Liver (tissue), 9 donors: ENCODE measurements around the gene CACNA1B. TPM values are rescaled to one million over a fixed set of nuclear protein-coding genes. Genes with fewer than 3 reads are reported as not detected.

ENCODE experiments used
- DNase-seq: peaks from one replicate; pipeline ENCODE4 v3.0.0-alpha.2; 2017; ENCODE audit warnings: low spot score
- H3K27ac ChIP-seq, 2 donors: one replicate each; pipeline ENCODE4 v1.7.0; 2013; ENCODE audit warnings: inconsistent platforms in 2 of 2, low read length in 2 of 2, control low read depth in 1 of 2, low read depth in 1 of 2, mild to moderate bottlenecking in 1 of 2
- H3K27me3 ChIP-seq, 4 donors: one replicate each; pipeline versions ENCODE4 v1.6.1 to v1.7.0; 2013; ENCODE audit warnings: low read length in 3 of 4, inconsistent platforms in 1 of 4, mild to moderate bottlenecking in 1 of 4, moderate library complexity in 1 of 4; ENCODE audit not compliant: control insufficient read depth in 4 of 4, insufficient read depth in 4 of 4
- H3K36me3 ChIP-seq, 4 donors: one replicate each; pipeline versions ENCODE4 v1.6.1 to v1.7.0; 2013; ENCODE audit warnings: low read length in 3 of 4, mild to moderate bottlenecking in 3 of 4, low read depth in 1 of 4, moderate library complexity in 1 of 4; ENCODE audit not compliant: control insufficient read depth in 4 of 4, insufficient read depth in 3 of 4
- H3K4me1 ChIP-seq, 4 donors: one replicate each; pipeline versions ENCODE4 v1.6.1 to v1.7.0; 2013; ENCODE audit warnings: low read length in 3 of 4, mild to moderate bottlenecking in 3 of 4, moderate library complexity in 1 of 4; ENCODE audit not compliant: control insufficient read depth in 4 of 4, insufficient read depth in 4 of 4
- H3K4me3 ChIP-seq, 3 donors: one replicate each; pipeline versions ENCODE4 v1.6.1 to v1.7.0; 2013; ENCODE audit warnings: low read length in 3 of 3, control low read depth in 1 of 3, low read depth in 1 of 3, mild to moderate bottlenecking in 1 of 3
- H3K9ac ChIP-seq, 2 donors: one replicate each; pipeline ENCODE4 v1.7.0; 2013; ENCODE audit warnings: low read length in 2 of 2, mild to moderate bottlenecking in 2 of 2, moderate library complexity in 2 of 2, control low read depth in 1 of 2, low read depth in 1 of 2
- H3K9me3 ChIP-seq, 4 donors: one replicate each; pipeline versions ENCODE4 v1.6.1 to v1.7.0; 2013; ENCODE audit warnings: low read length in 3 of 4; ENCODE audit not compliant: control insufficient read depth in 4 of 4
- ATF3 ChIP-seq: IDR thresholded peaks from 2 replicates; pipeline ENCODE4 v1.6.1; 2016; ENCODE audit warnings: antibody characterized with exemption
- CTCF ChIP-seq: fragments of 150-350 bp; IDR thresholded peaks from 2 replicates; pipeline ENCODE4 v1.5.1; 2017; ENCODE audit warnings: improper control_type of control experiment, low read depth, low read length; ENCODE audit not compliant: missing input control
- EGR1 ChIP-seq, 2 donors: IDR thresholded peaks; 2 replicates each; pipeline ENCODE4 v1.6.1; 2016 to 2018; ENCODE audit warnings: antibody characterized with exemption in 2 of 2, low read depth in 2 of 2
- FOXA1 ChIP-seq: IDR thresholded peaks from 2 replicates; pipeline ENCODE4 v1.6.1; 2016; ENCODE audit warnings: antibody characterized with exemption
- FOXA2 ChIP-seq: IDR thresholded peaks from 2 replicates; pipeline ENCODE4 v1.6.1; 2016; ENCODE audit warnings: antibody characterized with exemption
- GABPA ChIP-seq, 2 donors: IDR thresholded peaks in 1 of 2; conservative IDR thresholded peaks in 1 of 2; 2 replicates each; pipeline ENCODE4 v1.6.1; 2016; ENCODE audit warnings: antibody characterized with exemption in 2 of 2, mild to moderate bottlenecking in 1 of 2, moderate library complexity in 1 of 2
- HNF4A ChIP-seq, 2 donors: conservative IDR thresholded peaks; 2 replicates each; pipeline ENCODE4 v1.6.1; 2016; ENCODE audit warnings: antibody characterized with exemption in 2 of 2, mild to moderate bottlenecking in 2 of 2
- HNF4G ChIP-seq: IDR thresholded peaks from 2 replicates; pipeline ENCODE4 v1.6.1; 2016; ENCODE audit warnings: antibody characterized with exemption
- JUND ChIP-seq, 2 donors: IDR thresholded peaks; 2 replicates each; pipeline ENCODE4 v1.6.1; 2016; ENCODE audit warnings: antibody characterized with exemption in 2 of 2
- MAX ChIP-seq: IDR thresholded peaks from 2 replicates; pipeline ENCODE4 v1.6.1; 2016; ENCODE audit warnings: antibody characterized with exemption
- NR2F2 ChIP-seq: IDR thresholded peaks from 2 replicates; pipeline ENCODE4 v1.6.1; 2016; ENCODE audit warnings: antibody characterized with exemption
- RAD21 ChIP-seq, 2 donors: IDR thresholded peaks; 2 replicates each; pipeline ENCODE4 v1.6.1; 2016; ENCODE audit warnings: antibody characterized with exemption in 2 of 2, mild to moderate bottlenecking in 2 of 2
- REST ChIP-seq: IDR thresholded peaks from 2 replicates; pipeline ENCODE4 v1.6.1; 2016; ENCODE audit warnings: antibody characterized with exemption, mild to moderate bottlenecking
- RXRA ChIP-seq, 2 donors: IDR thresholded peaks; 2 replicates each; pipeline ENCODE4 v1.6.1; 2017 to 2018; ENCODE audit warnings: antibody characterized with exemption in 2 of 2, mild to moderate bottlenecking in 1 of 2
- SP1 ChIP-seq: IDR thresholded peaks from 2 replicates; pipeline ENCODE4 v1.6.1; 2018; ENCODE audit warnings: antibody characterized with exemption, mild to moderate bottlenecking
- TAF1 ChIP-seq: conservative IDR thresholded peaks from 2 replicates; pipeline ENCODE4 v1.6.1; 2016; ENCODE audit warnings: antibody characterized with exemption, mild to moderate bottlenecking
- YY1 ChIP-seq: IDR thresholded peaks from 2 replicates; pipeline ENCODE4 v1.6.1; 2016; ENCODE audit warnings: antibody characterized with exemption, mild to moderate bottlenecking
- ZBTB33 ChIP-seq: IDR thresholded peaks from 2 replicates; pipeline ENCODE4 v1.6.1; 2016; ENCODE audit warnings: antibody characterized with exemption
- WGBS: extraction: QIAGEN DNeasy Blood & Tissue Kit; methylation state at CpG from one replicate; pipeline ENCODE4 v1.1.7; 2013; 5-methylcytosine and 5-hydroxymethylcytosine counted together
- polyA plus RNA-seq, 2 donors: library from polyadenylated mRNA; stranded (reverse) in 1 of 2; unstranded in 1 of 2; fragments of 200-250 nt in 1 of 2; fragments of >200 nt in 1 of 2; fragmentation: Nextera tagmentation in 1 of 2; extraction: Ambion mirVana in 1 of 2; gene quantifications; one replicate each; pipeline versions ENCODE4 v1.2.1 to v1.2.3, GENCODE V29; 2013 to 2015
- total RNA-seq, 2 donors: library from RNA; depleted of rRNA; stranded (reverse); fragments of >200 nt; gene quantifications; one replicate each; pipeline ENCODE4 v1.2.3, GENCODE V29; 2014
- donor health status: healthy.
- donor health status: healthy.
- donor health status: healthy.
- donor health status: healthy.
- donor health status: healthy.

CACNA1B gene
- total and polyA plus RNA-seq, 4 donors: under 0.01 to 0.05 TPM; not detected in 2

GRCh38 chr9:137965177-137965795 is 87.7 kb downstream of the CACNA1B start:
- DNase-seq: no peak
- no peak overlapping the region for H3K4me3 ChIP-seq
- H3K36me3 ChIP-seq: no peaks in the 10 kb centered on the region
- no peaks in the 10 kb centered on the region for H3K4me1 ChIP-seq
- TF ChIP-seq NR2F2 (no peak), CTCF (no peak), ATF3 (no peak), HNF4G (no peak), FOXA2 (no peak), YY1 (no peak), JUND (IDR thresholded peaks at IDR 0.05) (no peak), EGR1 (IDR thresholded peaks at IDR 0.05; ENCODE audit: low read depth in 2 of 2) (no peak), RAD21 (IDR thresholded peaks at IDR 0.05) (no peak), MAX (no peak), REST (no peak), FOXA1 (no peak), ZBTB33 (no peak), TAF1 (no peak), HNF4A (conservative IDR thresholded peaks at IDR 0.05) (no peak), RXRA (IDR thresholded peaks at IDR 0.05) (no peak), SP1 (no peak), GABPA (IDR thresholded peaks at IDR 0.05 in 1 of 2, conservative IDR thresholded peaks at IDR 0.05 in 1 of 2) (no peak)
- no peaks in the 10 kb centered on the region for H3K27me3 ChIP-seq
- WGBS: 93% methylated on average over 9 of the region's 9 CpGs
- no peak overlapping the region for H3K27ac ChIP-seq
- H3K9ac ChIP-seq: no peak overlapping the region
- no peaks in the 10 kb centered on the region for H3K9me3 ChIP-seq
